HUES6 (cell line): ENCODE results near the gene ITGB4.

Experiments used
- H3K27ac ChIP-seq: 2 replicates; pipeline ENCODE4 v1.7.0; 2013; ENCODE audit warnings: low read depth, mild to moderate bottlenecking, low read length, inconsistent platforms
- H3K27me3 ChIP-seq: 2 replicates; pipeline ENCODE4 v1.6.1; 2013; ENCODE audit warnings: low read length; ENCODE audit not compliant: control insufficient read depth, insufficient read depth
- H3K36me3 ChIP-seq: 2 replicates; pipeline ENCODE4 v1.6.1; 2013; ENCODE audit warnings: low read length; ENCODE audit not compliant: control insufficient read depth, insufficient read depth
- H3K4me1 ChIP-seq: 2 replicates; pipeline ENCODE4 v1.6.1; 2013; ENCODE audit warnings: low read length; ENCODE audit not compliant: control insufficient read depth, insufficient read depth
- H3K4me3 ChIP-seq: 2 replicates; pipeline ENCODE4 v1.5.1; 2013; ENCODE audit warnings: low read depth, low read length
- H3K9ac ChIP-seq: one replicate; pipeline ENCODE4 v1.6.1; 2013; ENCODE audit warnings: mild to moderate bottlenecking, low read length
- H3K9me3 ChIP-seq: 2 replicates; pipeline ENCODE4 v1.6.1; 2013; ENCODE audit warnings: low read depth, low read length; ENCODE audit not compliant: control insufficient read depth, insufficient read depth

Gene ITGB4

GRCh38 chr17:75688209-75688825, 32.9 kb upstream of the ITGB4 start:
- H3K27me3 ChIP-seq = no peaks in the 10 kb centered on the region
- no peak overlapping the region for H3K27ac ChIP-seq
- no peak overlapping the region for H3K4me3 ChIP-seq
- no peaks in the 10 kb centered on the region for H3K9me3 ChIP-seq
- H3K36me3 ChIP-seq = peaks cover 30% of the 10 kb centered on the region
- peaks cover 13% of the 10 kb centered on the region for H3K4me1 ChIP-seq
- H3K9ac ChIP-seq = no peak overlapping the region

GRCh38 chr17:75689441-75689873, 31.8 kb upstream of the ITGB4 start:
- Histone ChIP-seq H3K9me3 (no peaks in the 10 kb centered on the region), H3K36me3 (peaks cover 26% of the 10 kb centered on the region), H3K9ac (no peak overlapping the region), H3K27me3 (no peaks in the 10 kb centered on the region), H3K4me3 (no peak overlapping the region), H3K27ac (no peak overlapping the region), H3K4me1 (peaks cover 24% of the 10 kb centered on the region)

- Histone ChIP-seq H3K27ac (no peak overlapping the region), H3K4me3 (no peak overlapping the region), H3K9me3 (no peaks in the 10 kb centered on the region), H3K9ac (no peak overlapping the region), H3K27me3 (no peaks in the 10 kb centered on the region), H3K4me1 (peaks cover 28% of the 10 kb centered on the region), H3K36me3 (peaks cover 43% of the 10 kb centered on the region)
Measured at GRCh38 chr17:75691371-75691791, 29.9 kb upstream of the ITGB4 start.

GRCh38 chr17:75691801-75692626, 29.2 kb upstream of the ITGB4 start:
- Histone ChIP-seq H3K36me3 (peaks cover 43% of the 10 kb centered on the region), H3K4me1 (peaks cover 28% of the 10 kb centered on the region), H3K9ac (no peak overlapping the region), H3K9me3 (no peaks in the 10 kb centered on the region), H3K4me3 (no peak overlapping the region), H3K27me3 (no peaks in the 10 kb centered on the region), H3K27ac (no peak overlapping the region)

GRCh38 chr17:75692976-75693375, 28.3 kb upstream of the ITGB4 start:
- no peak overlapping the region for H3K9ac ChIP-seq
- no peak overlapping the region for H3K4me3 ChIP-seq
- H3K9me3 ChIP-seq = no peaks in the 10 kb centered on the region
- H3K36me3 ChIP-seq = peaks cover 47% of the 10 kb centered on the region
- peaks cover 28% of the 10 kb centered on the region for H3K4me1 ChIP-seq
- no peaks in the 10 kb centered on the region for H3K27me3 ChIP-seq
- no peak overlapping the region for H3K27ac ChIP-seq

- Histone ChIP-seq H3K9me3 (no peaks in the 10 kb centered on the region), H3K9ac (peak overlapping the region; percentile 42), H3K4me3 (peak overlapping the region; percentile 18; the same call in 1 of the 2 replicates), H3K27me3 (no peaks in the 10 kb centered on the region), H3K36me3 (peaks cover 52% of the 10 kb centered on the region), H3K4me1 (peaks cover 28% of the 10 kb centered on the region), H3K27ac (peak overlapping the region; percentile 66; the same call in 1 of the 2 replicates)
Measured at GRCh38 chr17:75693500-75694481, 27.5 kb upstream of the ITGB4 start.

GRCh38 chr17:75694536-75694935, 26.7 kb upstream of the ITGB4 start:
- H3K36me3 ChIP-seq = peaks cover 58% of the 10 kb centered on the region

GRCh38 chr17:75695141-75695829, 26.0 kb upstream of the ITGB4 start:
- no peak overlapping the region for H3K27ac ChIP-seq
- H3K36me3 ChIP-seq = peaks cover 66% of the 10 kb centered on the region
- no peaks in the 10 kb centered on the region for H3K27me3 ChIP-seq
- no peak overlapping the region for H3K9ac ChIP-seq
- no peak overlapping the region for H3K4me3 ChIP-seq
- no peaks in the 10 kb centered on the region for H3K9me3 ChIP-seq
- peaks cover 28% of the 10 kb centered on the region for H3K4me1 ChIP-seq

More at GRCh38 chr17:75694536-75694935, 26.7 kb upstream of the ITGB4 start:
- H3K27ac ChIP-seq = peak overlapping the region; percentile 66; the same call in 1 of the 2 replicates
- H3K4me3 ChIP-seq = no peak overlapping the region
- H3K9me3 ChIP-seq = no peaks in the 10 kb centered on the region
- no peaks in the 10 kb centered on the region for H3K27me3 ChIP-seq
- H3K4me1 ChIP-seq = peaks cover 28% of the 10 kb centered on the region
- H3K9ac ChIP-seq = no peak overlapping the region

GRCh38 chr17:75695830-75696271, 25.4 kb upstream of the ITGB4 start:
- Histone ChIP-seq H3K27me3 (no peaks in the 10 kb centered on the region), H3K4me1 (peaks cover 28% of the 10 kb centered on the region), H3K4me3 (no peak overlapping the region), H3K9ac (no peak overlapping the region), H3K36me3 (peaks cover 67% of the 10 kb centered on the region), H3K27ac (no peak overlapping the region), H3K9me3 (no peaks in the 10 kb centered on the region)

GRCh38 chr17:75697651-75698291, 23.5 kb upstream of the ITGB4 start:
- H3K27ac ChIP-seq = no peak overlapping the region
- peaks cover 21% of the 10 kb centered on the region for H3K4me1 ChIP-seq
- no peaks in the 10 kb centered on the region for H3K9me3 ChIP-seq
- no peak overlapping the region for H3K4me3 ChIP-seq
- H3K27me3 ChIP-seq = no peaks in the 10 kb centered on the region
- no peak overlapping the region for H3K9ac ChIP-seq
- peaks cover 72% of the 10 kb centered on the region for H3K36me3 ChIP-seq
